KMS-11 (cell line): Measurements from ENCODE around the gene CEACAM19.

ENCODE experiments used
- H2AFZ ChIP-seq: fragments of 200-600 bp; sonication (generic); 2 replicates; pipeline ENCODE4 v1.6.1; 2016; ENCODE audit warnings: antibody characterized with exemption, mixed run types, low read depth
- H3K27ac ChIP-seq: fragments of 200-600 bp; sonication (generic); 2 replicates; pipeline ENCODE4 v1.6.1; 2016; ENCODE audit warnings: mild to moderate bottlenecking, mixed run types
- H3K27me3 ChIP-seq: fragments of 200-600 bp; sonication (generic); 2 replicates; pipeline ENCODE4 v1.6.1; 2017; ENCODE audit warnings: mild to moderate bottlenecking, low read depth, mixed run types, moderate library complexity; ENCODE audit not compliant: insufficient read depth
- H3K36me3 ChIP-seq: fragments of 200-600 bp; sonication (generic); 2 replicates; pipeline ENCODE4 v1.6.1; 2017; ENCODE audit warnings: mild to moderate bottlenecking, mixed run types; ENCODE audit not compliant: insufficient read depth
- H3K4me1 ChIP-seq: fragments of 200-600 bp; sonication (generic); 2 replicates; pipeline ENCODE4 v1.6.1; 2016; ENCODE audit warnings: mild to moderate bottlenecking, low read depth, mixed run types; ENCODE audit not compliant: poor library complexity, severe bottlenecking
- H3K4me2 ChIP-seq: fragments of 200-600 bp; sonication (generic); 2 replicates; pipeline ENCODE4 v1.7.0; 2016; ENCODE audit warnings: mild to moderate bottlenecking, mixed run types
- H3K4me3 ChIP-seq: fragments of 200-600 bp; sonication (generic); IDR thresholded peaks from 2 replicates; pipeline ENCODE4 v1.6.1; 2017; ENCODE audit warnings: low read depth, low read length, mixed read lengths; ENCODE audit not compliant: insufficient read depth
- H3K79me2 ChIP-seq: fragments of 200-600 bp; sonication (generic); 2 replicates; pipeline ENCODE4 v1.6.1; 2016; ENCODE audit warnings: low read depth, mixed run types; ENCODE audit not compliant: insufficient read depth
- H3K9ac ChIP-seq: fragments of 200-600 bp; sonication (generic); 2 replicates; pipeline ENCODE4 v1.6.1; 2016; ENCODE audit warnings: mild to moderate bottlenecking, mixed run types
- H4K20me1 ChIP-seq: fragments of 200-600 bp; sonication (generic); 2 replicates; pipeline ENCODE4 v1.6.1; 2016; ENCODE audit warnings: mild to moderate bottlenecking, mixed run types; ENCODE audit not compliant: insufficient read depth
- TF ChIP-seq, protein P1 (sequence below): fragments of 200-600 bp; sonication (generic); conservative IDR thresholded peaks from 2 replicates; pipeline ENCODE4 v1.6.1; 2017; ENCODE audit warnings: low read depth, mild to moderate bottlenecking, antibody characterized with exemption, low read length, moderate library complexity, mixed read lengths

CEACAM19 gene

GRCh38 chr19:44648631-44649251, 22.5 kb upstream of the CEACAM19 start:
- H3K9ac ChIP-seq: no peak overlapping the region
- no peaks in the 10 kb centered on the region for H4K20me1 ChIP-seq
- no peak overlapping the region for H3K27ac ChIP-seq
- H3K4me1 ChIP-seq: peaks cover 4% of the 10 kb centered on the region
- H2AFZ ChIP-seq: no peak overlapping the region
- H3K79me2 ChIP-seq: no peaks in the 10 kb centered on the region
- H3K36me3 ChIP-seq: no peaks in the 10 kb centered on the region
- H3K4me2 ChIP-seq: no peak overlapping the region
- TF ChIP-seq, protein P1, sequence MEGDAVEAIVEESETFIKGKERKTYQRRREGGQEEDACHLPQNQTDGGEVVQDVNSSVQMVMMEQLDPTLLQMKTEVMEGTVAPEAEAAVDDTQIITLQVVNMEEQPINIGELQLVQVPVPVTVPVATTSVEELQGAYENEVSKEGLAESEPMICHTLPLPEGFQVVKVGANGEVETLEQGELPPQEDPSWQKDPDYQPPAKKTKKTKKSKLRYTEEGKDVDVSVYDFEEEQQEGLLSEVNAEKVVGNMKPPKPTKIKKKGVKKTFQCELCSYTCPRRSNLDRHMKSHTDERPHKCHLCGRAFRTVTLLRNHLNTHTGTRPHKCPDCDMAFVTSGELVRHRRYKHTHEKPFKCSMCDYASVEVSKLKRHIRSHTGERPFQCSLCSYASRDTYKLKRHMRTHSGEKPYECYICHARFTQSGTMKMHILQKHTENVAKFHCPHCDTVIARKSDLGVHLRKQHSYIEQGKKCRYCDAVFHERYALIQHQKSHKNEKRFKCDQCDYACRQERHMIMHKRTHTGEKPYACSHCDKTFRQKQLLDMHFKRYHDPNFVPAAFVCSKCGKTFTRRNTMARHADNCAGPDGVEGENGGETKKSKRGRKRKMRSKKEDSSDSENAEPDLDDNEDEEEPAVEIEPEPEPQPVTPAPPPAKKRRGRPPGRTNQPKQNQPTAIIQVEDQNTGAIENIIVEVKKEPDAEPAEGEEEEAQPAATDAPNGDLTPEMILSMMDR: no peak
- H3K27me3 ChIP-seq: no peaks in the 10 kb centered on the region
- no peak overlapping the region for H3K4me3 ChIP-seq

GRCh38 chr19:44649578-44650145, 21.6 kb upstream of the CEACAM19 start:
- Histone ChIP-seq H3K27me3 (no peaks in the 10 kb centered on the region), H3K9ac (no peak overlapping the region), H3K4me3 (no peak overlapping the region), H3K4me1 (peaks cover 11% of the 10 kb centered on the region), H4K20me1 (no peaks in the 10 kb centered on the region), H3K79me2 (no peaks in the 10 kb centered on the region), H3K4me2 (no peak overlapping the region), H3K27ac (no peak overlapping the region), H2AFZ (no peak overlapping the region), H3K36me3 (no peaks in the 10 kb centered on the region)
- TF ChIP-seq, protein P1: no peak

DNA sequence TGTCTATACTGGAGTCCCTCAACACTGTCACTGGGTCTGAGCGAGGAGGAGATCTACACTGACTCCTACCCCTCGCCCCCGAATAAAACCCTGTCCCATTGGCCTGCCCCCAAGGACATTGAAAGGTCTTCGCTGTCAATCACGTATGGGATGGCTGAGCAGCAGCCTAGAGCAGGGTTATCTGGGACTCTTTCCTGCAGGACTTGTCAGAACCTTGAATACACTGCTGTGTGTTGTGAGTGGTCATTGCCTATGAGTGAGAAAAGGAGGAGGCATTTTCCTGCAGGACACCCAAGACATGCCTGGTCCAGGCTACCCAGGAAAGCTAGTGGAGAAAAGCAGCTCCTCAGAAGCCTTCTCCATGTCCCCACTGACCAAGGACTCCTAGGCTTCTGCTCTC, 17.9 kb upstream of the CEACAM19 start:
- Histone ChIP-seq H3K27ac (no peak overlapping the region), H3K36me3 (no peaks in the 10 kb centered on the region), H3K4me3 (no peak overlapping the region), H2AFZ (no peak overlapping the region), H3K27me3 (no peaks in the 10 kb centered on the region; the same call in 1 of the 2 replicates), H3K79me2 (no peaks in the 10 kb centered on the region), H3K4me1 (peaks cover 28% of the 10 kb centered on the region), H4K20me1 (no peaks in the 10 kb centered on the region), H3K4me2 (no peak overlapping the region), H3K9ac (no peak overlapping the region)
- TF ChIP-seq, protein P1: no peak

- H3K79me2 ChIP-seq: no peaks in the 10 kb centered on the region
- no peaks in the 10 kb centered on the region; the same call in 1 of the 2 replicates for H3K27me3 ChIP-seq
- TF ChIP-seq, protein P1: peak; percentile 79
- H3K9ac ChIP-seq: peak overlapping the region; percentile 28; the same call in 1 of the 2 replicates
- no peaks in the 10 kb centered on the region for H4K20me1 ChIP-seq
- peaks cover 28% of the 10 kb centered on the region for H3K4me1 ChIP-seq
- peak overlapping the region; percentile 77 for H3K4me2 ChIP-seq
- H2AFZ ChIP-seq: peak overlapping the region; percentile 35; the same call in 1 of the 2 replicates
- 0 out of 2 replicates have a peak overlapping the region, but pooled peaks have one; percentile 18 for H3K27ac ChIP-seq
- H3K4me3 ChIP-seq: no peak overlapping the region
- H3K36me3 ChIP-seq: no peaks in the 10 kb centered on the region
Measured at GRCh38 chr19:44653977-44654774, 17.1 kb upstream of the CEACAM19 start.
